HEK293 (cell line): ENCODE data around the gene AKAP9.

Experiments used
- CTCF ChIP-seq: fragments of 450-650 bp; formaldehyde crosslinking; IDR thresholded peaks from 2 replicates; pipeline ENCODE4 v1.5.1; 2016; ENCODE audit warnings: missing biosample characterization, missing genetic modification characterization
- HOXA7 ChIP-seq: sonication (generic); formaldehyde crosslinking; IDR thresholded peaks from 2 replicates; pipeline ENCODE4 v1.8.1; 2022; ENCODE audit warnings: missing genetic modification reagents, borderline replicate concordance
- KLF7 ChIP-seq: fragments of 450-650 bp; formaldehyde crosslinking; IDR thresholded peaks from 2 replicates; pipeline ENCODE4 v1.5.1; 2016; ENCODE audit warnings: missing biosample characterization, missing genetic modification characterization, borderline replicate concordance
- KLF8 ChIP-seq: fragments of 450-650 bp; formaldehyde crosslinking; IDR thresholded peaks from 2 replicates; pipeline ENCODE4 v1.5.1; 2016; ENCODE audit warnings: missing biosample characterization, missing genetic modification characterization
- SCRT2 ChIP-seq: fragments of 450-650 bp; formaldehyde crosslinking; IDR thresholded peaks from 2 replicates; pipeline ENCODE4 v1.5.1; 2016; ENCODE audit warnings: missing biosample characterization, missing genetic modification characterization
- TCF7L2 ChIP-seq: IDR thresholded peaks from 2 replicates; pipeline ENCODE4 v1.6.1; 2011; ENCODE audit warnings: low read depth, mild to moderate bottlenecking, inconsistent platforms, low read length, moderate library complexity, borderline replicate concordance
- YY2 ChIP-seq: fragments of 450-650 bp; formaldehyde crosslinking; IDR thresholded peaks from 2 replicates; pipeline ENCODE4 v1.5.1; 2016; ENCODE audit warnings: missing biosample characterization, missing genetic modification characterization
- ZNF132 ChIP-seq: fragments of 450-650 bp; formaldehyde crosslinking; IDR thresholded peaks from 2 replicates; pipeline ENCODE4 v1.5.1; 2017; ENCODE audit warnings: missing biosample characterization, missing genetic modification characterization, borderline replicate concordance
- ZNF169 ChIP-seq: fragments of 450-650 bp; formaldehyde crosslinking; IDR thresholded peaks from 2 replicates; pipeline ENCODE4 v1.5.1; 2016; ENCODE audit warnings: missing biosample characterization, missing genetic modification characterization
- ZNF174 ChIP-seq: fragments of 450-650 bp; formaldehyde crosslinking; IDR thresholded peaks from 2 replicates; pipeline ENCODE4 v1.5.0; 2017; ENCODE audit warnings: missing biosample characterization, mild to moderate bottlenecking, missing genetic modification characterization
- ZNF571 ChIP-seq: fragments of 450-650 bp; formaldehyde crosslinking; IDR thresholded peaks from 2 replicates; pipeline ENCODE4 v1.5.0; 2017; ENCODE audit warnings: missing biosample characterization, missing genetic modification characterization
- ZNF621 ChIP-seq: fragments of 450-650 bp; formaldehyde crosslinking; IDR thresholded peaks from 2 replicates; pipeline ENCODE4 v1.5.1; 2017; ENCODE audit warnings: missing biosample characterization, missing genetic modification characterization

- TF ChIP-seq KLF8 (no peak), CTCF (tag by site-specific recombination) (no peak), HOXA7 (no peak), ZNF132 (tag by site-specific recombination) (no peak), ZNF621 (tag by site-specific recombination) (no peak), YY2 (tag by site-specific recombination) (no peak), ZNF174 (no peak), ZNF169 (tag by site-specific recombination) (no peak), SCRT2 (tag by site-specific recombination) (no peak), TCF7L2 (no peak), ZNF571 (no peak), KLF7 (tag by site-specific recombination) (no peak)
Observed at GRCh38 chr7:92052684-92053083, 112.0 kb downstream of the AKAP9 start.
